Stimulated activated naive CD4-positive, alpha-beta T cell treated with Interleukin-2 at 50 U/mL for 16 hours (primary cell): ENCODE results near the gene ELMO1.

Experiments
- DNase-seq: peaks from one replicate; lab custom pipeline; 2025; lab: John Stamatoyannopoulos, UW

The ELMO1 gene

DNA sequence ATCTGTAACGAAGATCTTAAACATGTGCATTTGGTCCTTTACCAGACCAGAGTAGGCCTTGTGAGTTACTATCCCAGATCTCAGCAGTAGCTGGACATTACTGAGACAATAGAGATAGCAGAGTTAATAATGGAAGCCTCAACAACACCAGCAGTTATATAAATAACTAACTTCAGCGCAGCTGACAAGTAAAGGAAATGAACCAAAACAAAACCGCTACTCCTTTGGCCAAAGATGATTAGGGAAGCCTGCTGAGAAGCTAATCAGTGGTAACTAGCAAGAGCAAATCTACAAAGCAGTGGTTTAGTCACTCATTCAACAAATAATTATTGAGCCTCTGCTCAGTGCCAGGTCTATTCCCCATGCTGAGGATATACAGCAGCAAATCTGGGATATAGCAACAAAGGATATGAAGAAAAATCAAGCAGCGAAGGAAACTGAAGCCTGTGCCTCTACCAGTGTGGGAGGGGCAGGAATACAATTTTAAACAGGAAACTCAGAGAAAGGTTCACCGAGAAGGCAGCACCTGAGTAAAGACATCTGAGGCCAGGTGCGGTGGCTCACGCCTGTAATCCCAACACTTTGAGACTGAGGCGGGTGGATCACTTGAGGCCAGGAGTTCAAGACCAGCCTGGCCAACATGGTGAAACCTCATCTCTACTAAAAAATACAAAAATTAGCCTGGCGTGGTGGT lies 103.6 kb downstream of the ELMO1 start:
- no peak for DNase-seq

GRCh38 chr7:37342688-37343471 lies 105.8 kb downstream of the ELMO1 start:
- DNase-seq: peak; percentile 73

DNA sequence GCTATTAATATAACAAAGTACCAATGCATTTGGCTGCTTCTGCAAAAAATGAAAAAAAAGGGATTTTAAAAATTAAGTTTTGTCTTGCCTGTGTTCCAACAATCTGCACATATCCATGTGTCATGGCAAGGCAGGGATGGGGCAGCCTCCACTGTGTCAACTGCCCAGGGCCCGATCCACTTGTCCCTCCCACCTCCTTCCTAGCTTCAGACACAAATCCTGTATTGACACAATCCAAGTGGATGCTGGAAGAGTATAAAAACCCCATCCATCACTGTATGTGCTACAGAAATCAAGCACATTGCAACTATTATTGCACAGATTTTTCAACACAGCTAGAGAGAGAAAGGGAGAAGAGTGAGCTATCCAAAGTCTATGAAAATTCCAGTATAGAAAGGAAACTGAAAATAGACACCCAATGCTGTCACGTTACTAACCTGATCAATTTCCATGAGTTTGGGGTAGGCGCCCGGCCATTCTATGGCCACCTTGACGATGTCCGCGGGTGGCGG lies 106.4 kb downstream of the ELMO1 start:
- DNase-seq: no peak

GRCh38 chr7:37341033-37341630 lies 107.5 kb downstream of the ELMO1 start:
- no peak for DNase-seq

DNA sequence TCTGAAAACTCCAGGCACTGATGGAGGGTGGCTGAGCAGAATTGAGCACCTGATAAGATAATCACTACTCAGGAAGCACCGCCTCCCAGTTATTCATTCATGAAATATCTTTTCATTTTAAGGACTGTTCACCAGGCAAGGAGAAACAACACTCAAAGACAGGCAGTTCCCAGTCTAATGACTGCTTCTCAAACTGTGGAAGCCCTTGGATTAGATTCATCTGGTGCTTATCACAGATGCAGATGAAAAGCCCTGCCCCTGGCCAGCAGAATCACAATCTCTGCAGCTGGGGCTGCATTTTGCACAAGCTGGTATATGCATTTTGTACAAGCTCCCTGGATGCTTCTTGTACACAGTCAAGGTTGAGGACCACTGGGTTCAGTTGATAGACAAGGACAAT lies 109.7 kb downstream of the ELMO1 start:
- no peak for DNase-seq

- DNase-seq: no peak
Measured at GRCh38 chr7:37337522-37337921, 111.1 kb downstream of the ELMO1 start.

GRCh38 chr7:37336259-37336658 lies 112.4 kb downstream of the ELMO1 start:
- peak; percentile 17 for DNase-seq

- no peak for DNase-seq
Measured at GRCh38 chr7:37333075-37333474, 115.6 kb downstream of the ELMO1 start.

GRCh38 chr7:37332243-37333016 lies 116.2 kb downstream of the ELMO1 start:
- DNase-seq: no peak

- DNase-seq: no peak
Measured at GRCh38 chr7:37330775-37331174, 117.9 kb downstream of the ELMO1 start.

- DNase-seq: no peak
Measured at GRCh38 chr7:37329940-37330339, 118.7 kb downstream of the ELMO1 start.

GRCh38 chr7:37327288-37327687 lies 121.4 kb downstream of the ELMO1 start:
- no peak for DNase-seq

DNA sequence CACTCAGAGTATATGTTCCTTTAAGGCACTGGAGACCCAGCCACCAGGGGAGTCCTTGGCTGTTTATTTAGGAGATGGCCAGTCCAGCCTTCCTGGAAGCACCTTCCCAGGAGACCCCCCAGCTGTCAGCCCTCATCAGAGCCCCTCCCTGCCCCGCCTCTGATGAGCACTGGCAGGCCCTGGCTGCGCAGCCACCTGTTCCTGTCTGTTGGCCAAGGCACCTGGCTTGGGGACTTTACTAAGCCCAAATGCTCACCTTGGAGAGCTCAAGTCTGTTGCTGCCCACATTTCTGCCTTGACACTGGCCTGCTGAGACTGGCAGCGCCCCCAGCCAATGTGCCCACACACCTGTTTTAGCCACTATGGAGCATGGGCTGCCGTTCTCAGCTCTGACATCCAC lies 124.7 kb downstream of the ELMO1 start:
- no peak for DNase-seq

DNA sequence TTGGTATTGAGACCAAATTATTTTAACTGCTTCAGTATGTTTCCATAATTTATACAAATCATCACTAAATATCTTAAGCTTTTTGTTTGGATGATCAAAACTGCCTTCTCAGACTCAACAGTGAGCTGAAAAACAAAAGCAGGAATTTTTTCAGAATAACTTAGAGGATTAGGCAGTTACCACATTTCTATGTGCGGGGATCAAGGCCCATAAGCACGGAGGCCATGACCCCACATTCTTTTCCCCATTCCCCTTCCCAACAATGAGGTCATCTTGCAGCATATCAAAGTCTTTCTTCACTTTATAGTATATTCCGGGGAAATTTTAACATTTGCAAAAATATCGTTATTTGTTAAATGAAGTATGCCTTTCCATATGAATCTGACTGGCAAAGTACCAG lies 125.8 kb downstream of the ELMO1 start:
- no peak for DNase-seq

- no peak for DNase-seq
Measured at GRCh38 chr7:37320848-37321468, 127.7 kb downstream of the ELMO1 start.

- DNase-seq: no peak
Measured at GRCh38 chr7:37320140-37320847, 128.4 kb downstream of the ELMO1 start.

DNA sequence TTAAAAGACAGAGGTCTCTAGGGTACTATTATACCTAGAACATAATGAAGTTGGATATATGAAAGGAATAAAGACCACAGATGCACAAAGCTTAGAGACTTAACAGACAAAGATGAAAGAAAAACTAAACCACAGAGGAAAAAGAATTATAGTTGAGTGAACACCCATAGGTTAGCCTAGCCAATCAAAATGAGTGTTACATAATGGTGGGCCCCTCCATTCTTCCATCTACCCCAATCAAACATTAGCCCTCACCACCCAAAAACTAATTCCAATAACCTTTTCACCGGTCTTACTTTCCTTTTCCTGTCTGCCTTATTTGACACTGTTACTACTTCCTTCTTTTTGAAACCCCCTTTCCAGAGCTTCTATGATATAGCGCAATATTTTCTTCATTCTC lies 130.1 kb downstream of the ELMO1 start:
- DNase-seq: no peak

- DNase-seq: no peak
Measured at GRCh38 chr7:37315772-37316715, 132.6 kb downstream of the ELMO1 start.

DNA sequence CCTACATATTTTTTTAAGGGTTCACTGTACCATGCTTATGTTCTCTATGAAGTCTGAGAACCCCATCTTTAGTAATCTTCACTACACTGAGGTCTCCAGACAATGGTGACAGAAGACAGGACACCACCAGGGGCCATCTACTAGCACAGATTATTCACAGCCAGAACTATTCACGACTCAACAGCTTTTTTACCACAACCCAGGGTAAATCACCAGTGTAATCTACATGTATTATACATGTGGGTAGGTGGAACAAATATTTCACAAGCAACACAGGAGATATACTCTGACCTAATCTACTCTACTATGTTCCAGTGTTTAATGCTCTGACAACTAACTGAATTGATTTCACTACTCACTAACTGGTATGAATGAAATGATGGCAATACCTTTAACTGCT lies 136.1 kb downstream of the ELMO1 start:
- no peak for DNase-seq

DNA sequence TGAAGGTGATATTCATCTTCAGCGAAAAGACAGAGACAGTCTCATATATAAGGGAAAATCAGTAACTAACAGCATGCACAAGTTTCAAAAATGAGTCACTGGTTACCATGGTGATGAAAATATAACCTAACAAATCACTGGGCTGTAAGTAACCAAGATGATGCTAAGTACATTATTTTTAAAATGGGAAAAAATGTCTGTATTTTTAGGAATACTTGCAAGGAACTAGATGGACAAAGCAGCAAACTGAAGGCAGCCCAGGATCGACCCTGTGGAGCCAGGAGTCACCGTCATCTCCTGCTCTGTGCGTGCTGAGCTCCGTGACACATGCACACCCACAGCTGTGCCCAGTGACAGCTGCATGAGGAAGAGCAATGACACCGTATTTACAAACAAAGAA lies 137.3 kb downstream of the ELMO1 start:
- peak; percentile 46 for DNase-seq
